IMR-90 (cell line): ENCODE measurements around the gene SEMA4B. TPM values are rescaled to one million over a fixed set of nuclear protein-coding genes. Genes with fewer than 3 reads are reported as not detected.

Source experiments
- ATAC-seq: fragments of 200-7000 bp; cut with Tn5 transposase; 2 replicates; pipeline ENCODE4 v1.9.1; 2020; ENCODE audit warnings: low read depth, mild to moderate bottlenecking, moderate library complexity
- BruUV-seq: library from RNA; stranded (reverse); fragments of 400-500 nt; replicated peaks from 2 replicates; lab custom pipeline; 2021; lab: Mats Ljungman, UMichigan
- CTCF ChIA-PET: fragments of 300-600 bp; formaldehyde crosslinking; extraction: SDS; loops from one replicate; lab custom pipeline; 2021; ENCODE audit warnings: antibody characterized with exemption; lab: Yijun Ruan, JAX
- POLR2A ChIA-PET: fragments of 300-600 bp; sonication (Branson Sonifier 250); formaldehyde crosslinking; loops from one replicate; lab custom pipeline; 2022; ENCODE audit warnings: antibody characterized with exemption; ENCODE audit not compliant: unreplicated experiment; lab: Charles Lee
- DNase-seq: peaks from one replicate; pipeline ENCODE4 v3.0.0; 2013
- H2AFZ ChIP-seq: replicated peaks from 2 replicates; pipeline ENCODE3; 2013; ENCODE audit warnings: low read length, mild to moderate bottlenecking; ENCODE audit not compliant: poor library complexity
- H2AK5ac ChIP-seq: 2 replicates; pipeline ENCODE4 v1.6.1; 2013; ENCODE audit warnings: low read depth, low read length, inconsistent platforms
- H2AK9ac ChIP-seq: replicated peaks from 2 replicates; pipeline ENCODE3; 2013; ENCODE audit warnings: mild to moderate bottlenecking, low read depth, low read length, moderate library complexity; ENCODE audit not compliant: poor library complexity
- H2BK120ac ChIP-seq: 2 replicates; pipeline ENCODE4 v1.6.1; 2013; ENCODE audit warnings: low read depth, low read length, inconsistent platforms
- H2BK15ac ChIP-seq: 3 replicates; pipeline ENCODE4 v1.6.1; 2013; ENCODE audit warnings: low read depth, low read length, inconsistent platforms
- H2BK20ac ChIP-seq: 2 replicates; pipeline ENCODE4 v1.6.1; 2013; ENCODE audit warnings: low read depth, mild to moderate bottlenecking, inconsistent platforms, low read length, moderate library complexity
- H2BK5ac ChIP-seq: 2 replicates; pipeline ENCODE4 v1.6.1; 2013; ENCODE audit warnings: mild to moderate bottlenecking, low read depth, low read length, inconsistent platforms; ENCODE audit not compliant: poor library complexity, severe bottlenecking
- H3K14ac ChIP-seq: replicated peaks from 2 replicates; pipeline ENCODE4 v1.6.1; 2013; ENCODE audit warnings: low read depth, low read length, inconsistent platforms
- H3K18ac ChIP-seq: 2 replicates; pipeline ENCODE4 v1.6.1; 2013; ENCODE audit warnings: low read depth, low read length, control low read depth
- H3K23ac ChIP-seq: 2 replicates; pipeline ENCODE4 v1.6.1; 2013; ENCODE audit warnings: low read depth, low read length, inconsistent platforms
- H3K27ac ChIP-seq: 2 replicates; pipeline ENCODE4 v1.5.1; 2013; ENCODE audit warnings: mild to moderate bottlenecking, control low read depth, low read length; ENCODE audit not compliant: insufficient read depth
- H3K27me3 ChIP-seq: 2 replicates; pipeline ENCODE4 v1.6.1; 2013; ENCODE audit warnings: low read length; ENCODE audit not compliant: control insufficient read depth, insufficient read depth
- H3K36me3 ChIP-seq: 2 replicates; pipeline ENCODE4 v1.6.1; 2013; ENCODE audit warnings: low read length, mixed read lengths; ENCODE audit not compliant: control insufficient read depth, insufficient read depth
- H3K4ac ChIP-seq: 2 replicates; pipeline ENCODE4 v1.6.1; 2013; ENCODE audit warnings: low read depth, low read length, inconsistent platforms
- H3K4me1 ChIP-seq: 2 replicates; pipeline ENCODE4 v1.6.1; 2013; ENCODE audit warnings: low read length, mixed read lengths; ENCODE audit not compliant: control insufficient read depth, insufficient read depth
- H3K4me2 ChIP-seq: 2 replicates; pipeline ENCODE4 v1.6.1; 2013; ENCODE audit warnings: low read depth, mild to moderate bottlenecking, control low read depth, low read length, moderate library complexity
- H3K4me3 ChIP-seq: 2 replicates; pipeline ENCODE4 v1.5.1; 2013; ENCODE audit warnings: low read depth, mild to moderate bottlenecking, control low read depth, low read length, moderate library complexity; ENCODE audit not compliant: insufficient read depth
- H3K56ac ChIP-seq: 2 replicates; pipeline ENCODE4 v1.6.1; 2013; ENCODE audit warnings: low read length, inconsistent platforms; ENCODE audit not compliant: insufficient read depth; ENCODE audit errors: extremely low read depth
- H3K79me1 ChIP-seq, 2 experiments: 2 replicates each; pipeline ENCODE4 v1.6.1; 2013; ENCODE audit warnings: low read length in 2 of 2, inconsistent platforms in 1 of 2, low read depth in 1 of 2
- H3K9ac ChIP-seq: 2 replicates; pipeline ENCODE4 v1.6.1; 2013; ENCODE audit warnings: low read depth, low read length, control low read depth
- H3K9me1 ChIP-seq: 2 replicates; pipeline ENCODE4 v1.6.1; 2013; ENCODE audit warnings: low read length, inconsistent platforms; ENCODE audit not compliant: insufficient read depth
- H3K9me3 ChIP-seq: 2 replicates; pipeline ENCODE4 v1.6.1; 2013; ENCODE audit warnings: low read length; ENCODE audit not compliant: control insufficient read depth, insufficient read depth
- H4K20me1 ChIP-seq: 2 replicates; pipeline ENCODE4 v1.6.1; 2013; ENCODE audit warnings: low read length, inconsistent platforms; ENCODE audit not compliant: insufficient read depth
- H4K5ac ChIP-seq: 2 replicates; pipeline ENCODE4 v1.6.1; 2013; ENCODE audit warnings: mild to moderate bottlenecking, low read depth, low read length, control low read depth
- H4K8ac ChIP-seq, 2 experiments: 2 replicates each; pipeline ENCODE4 v1.6.1; 2013; ENCODE audit warnings: low read depth in 2 of 2, low read length in 2 of 2, control low read depth in 1 of 2, inconsistent platforms in 1 of 2
- H4K91ac ChIP-seq: 2 replicates; pipeline ENCODE4 v1.6.1; 2013; ENCODE audit warnings: low read depth, low read length, inconsistent platforms; ENCODE audit not compliant: insufficient read depth
- BHLHE40 ChIP-seq: fragments of 150-350 bp; IDR thresholded peaks from 2 replicates; pipeline ENCODE4 v1.6.1; 2016; ENCODE audit warnings: mild to moderate bottlenecking, low read depth, low read length
- CEBPB ChIP-seq: IDR thresholded peaks from 2 replicates; pipeline ENCODE4 v1.6.1; 2012; ENCODE audit warnings: low read depth, low read length, improper control_type of control experiment
- CHD1 ChIP-seq: IDR thresholded peaks from 2 replicates; pipeline ENCODE4 v1.6.1; 2012; ENCODE audit warnings: low read depth, low read length, improper control_type of control experiment
- MXI1 ChIP-seq: IDR thresholded peaks from 2 replicates; pipeline ENCODE4 v1.6.1; 2012; ENCODE audit warnings: low read depth, mild to moderate bottlenecking, low read length, moderate library complexity, borderline replicate concordance
- NFE2L2 ChIP-seq: fragments of 150-350 bp; IDR thresholded peaks from 2 replicates; pipeline ENCODE4 v1.6.1; 2016; ENCODE audit warnings: low read depth, mild to moderate bottlenecking, low read length
- POLR2A ChIP-seq: IDR thresholded peaks from 2 replicates; pipeline ENCODE4 v1.6.1; 2012; ENCODE audit warnings: mild to moderate bottlenecking, low read depth, low read length
- RAD21 ChIP-seq: IDR thresholded peaks from 2 replicates; pipeline ENCODE4 v1.6.1; 2012; ENCODE audit warnings: low read length, improper control_type of control experiment
- RCOR1 ChIP-seq: IDR thresholded peaks from 2 replicates; pipeline ENCODE4 v1.6.1; 2012; ENCODE audit warnings: mild to moderate bottlenecking, low read length, improper control_type of control experiment; ENCODE audit not compliant: insufficient replicate concordance
- RFX5 ChIP-seq: IDR thresholded peaks from 2 replicates; pipeline ENCODE4 v1.8.0; 2012; ENCODE audit warnings: low read depth, mild to moderate bottlenecking, low read length, moderate library complexity
- SMC3 ChIP-seq: fragments of 150-350 bp; IDR thresholded peaks from 2 replicates; pipeline ENCODE4 v1.6.1; 2016; ENCODE audit warnings: low read depth, mild to moderate bottlenecking, antibody characterized with exemption, low read length, moderate library complexity
- WGBS, 2 experiments: methylation state at CpG; one replicate each; pipeline versions ENCODE4 v1.1.5 to v1.1.7; 2013; ENCODE audit warnings: missing lambda C conversion rate in 2 of 2; ENCODE audit not compliant: insufficient read length in 1 of 2; ENCODE audit errors: extremely low coverage in 2 of 2; 5-methylcytosine and 5-hydroxymethylcytosine counted together
- dilution Hi-C: fragments of 300-500 bp; cut with HindIII; formaldehyde crosslinking; loops from one replicate; pipeline ENCODE4 v1.14.3; 2018; ENCODE audit warnings: low sequenced_read_pairs; ENCODE audit not compliant: unreplicated experiment
- in situ Hi-C: fragments of 300-500 bp; cut with MboI; formaldehyde crosslinking; loops from 3 replicates; pipeline ENCODE4 v1.14.3; 2019; ENCODE audit warnings: low sequenced_read_pairs, inconsistent platforms, mixed read lengths
- intact Hi-C: fragments of 100-400 bp; cut with micrococcal nuclease; formaldehyde crosslinking; loops from 2 replicates; pipeline ENCODE4 v1.10.0; 2022
- polyA plus RNA-seq, 3 experiments: library from polyadenylated mRNA; depleted of rRNA; stranded (reverse); fragments of >200 nt; gene quantifications; 2 replicates each; pipeline ENCODE4 v1.2.3, GENCODE V29; 2012; ENCODE audit warnings: low replicate concordance in 1 of 3
- total RNA-seq: library from RNA; depleted of rRNA; stranded (reverse); fragments of >200 nt; gene quantifications from 2 replicates; pipeline ENCODE4 v1.2.3, GENCODE V29; 2012
- TF ChIP-seq, protein P1 (sequence below): fragments of 150-350 bp; IDR thresholded peaks from 2 replicates; pipeline ENCODE4 v1.6.1; 2016; ENCODE audit warnings: low read depth, mild to moderate bottlenecking, low read length, moderate library complexity, borderline replicate concordance
- TF ChIP-seq, protein P2 (sequence below): conservative IDR thresholded peaks from 2 replicates; pipeline ENCODE4 v1.5.1; 2012; ENCODE audit warnings: mild to moderate bottlenecking, low read depth, low read length, improper control_type of control experiment

The SEMA4B gene
- total and polyA plus RNA-seq, 2 of the 4 experiments (the other 2 are of a cell fraction) = 5.0 to 22.5 TPM

DNA sequence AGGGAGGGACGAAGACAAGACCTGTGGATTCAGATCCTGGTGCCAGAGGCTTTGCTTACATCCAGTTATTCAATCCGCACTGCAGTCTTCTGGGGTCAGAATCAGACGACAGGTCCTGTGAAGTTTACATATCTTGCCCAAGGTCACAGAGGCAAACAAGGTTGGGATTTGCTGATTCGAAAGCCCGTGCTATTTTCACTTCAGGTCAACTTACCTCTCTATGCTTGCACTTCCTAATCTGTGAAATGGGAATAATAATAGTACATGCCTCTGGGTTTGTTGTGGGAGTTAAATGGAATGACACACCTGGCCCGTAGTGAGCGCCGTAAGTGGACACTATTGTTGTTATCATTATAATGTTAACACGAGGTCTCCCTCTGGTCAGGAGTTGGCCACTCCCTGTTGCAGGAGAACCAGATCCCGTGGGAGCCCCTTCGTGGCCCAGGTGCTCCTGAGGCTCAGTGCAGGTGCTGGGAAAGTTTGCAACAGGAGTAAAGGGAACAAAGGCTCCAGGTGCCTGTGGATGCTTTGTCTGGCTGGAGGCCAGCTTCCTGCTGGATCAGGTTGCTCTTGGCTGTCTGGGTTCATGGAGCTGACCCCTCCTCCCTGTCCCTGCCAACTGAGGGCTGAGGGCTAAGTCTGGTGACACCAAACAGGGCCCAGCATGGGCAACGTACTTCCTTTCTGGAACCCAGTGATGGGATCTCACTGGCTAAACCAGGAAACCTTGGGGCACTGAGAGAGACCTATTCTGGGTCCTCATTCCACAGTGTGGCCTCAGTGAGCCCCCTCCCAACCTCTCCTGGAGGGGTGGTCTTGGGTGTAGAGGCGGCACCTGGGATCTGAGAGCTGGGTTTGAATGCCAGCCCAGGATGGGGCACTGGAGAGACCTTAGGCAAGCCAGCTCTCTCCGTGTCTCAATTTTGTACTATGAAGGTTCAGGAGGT, 40.1 kb upstream of the SEMA4B start:
- H2BK5ac ChIP-seq = no peak overlapping the region
- H3K4me3 ChIP-seq = no peak overlapping the region
- no peak overlapping the region for H3K56ac ChIP-seq
- H4K91ac ChIP-seq = no peak overlapping the region
- TF ChIP-seq CHD1 (no peak), SMC3 (no peak), RAD21 (no peak), MXI1 (no peak), BHLHE40 (no peak), NFE2L2 (no peak), RCOR1 (no peak), RFX5 (no peak), CEBPB (no peak), POLR2A (no peak)
- TF ChIP-seq, protein P1, sequence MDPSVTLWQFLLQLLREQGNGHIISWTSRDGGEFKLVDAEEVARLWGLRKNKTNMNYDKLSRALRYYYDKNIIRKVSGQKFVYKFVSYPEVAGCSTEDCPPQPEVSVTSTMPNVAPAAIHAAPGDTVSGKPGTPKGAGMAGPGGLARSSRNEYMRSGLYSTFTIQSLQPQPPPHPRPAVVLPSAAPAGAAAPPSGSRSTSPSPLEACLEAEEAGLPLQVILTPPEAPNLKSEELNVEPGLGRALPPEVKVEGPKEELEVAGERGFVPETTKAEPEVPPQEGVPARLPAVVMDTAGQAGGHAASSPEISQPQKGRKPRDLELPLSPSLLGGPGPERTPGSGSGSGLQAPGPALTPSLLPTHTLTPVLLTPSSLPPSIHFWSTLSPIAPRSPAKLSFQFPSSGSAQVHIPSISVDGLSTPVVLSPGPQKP = no peak
- TF ChIP-seq, protein P2, sequence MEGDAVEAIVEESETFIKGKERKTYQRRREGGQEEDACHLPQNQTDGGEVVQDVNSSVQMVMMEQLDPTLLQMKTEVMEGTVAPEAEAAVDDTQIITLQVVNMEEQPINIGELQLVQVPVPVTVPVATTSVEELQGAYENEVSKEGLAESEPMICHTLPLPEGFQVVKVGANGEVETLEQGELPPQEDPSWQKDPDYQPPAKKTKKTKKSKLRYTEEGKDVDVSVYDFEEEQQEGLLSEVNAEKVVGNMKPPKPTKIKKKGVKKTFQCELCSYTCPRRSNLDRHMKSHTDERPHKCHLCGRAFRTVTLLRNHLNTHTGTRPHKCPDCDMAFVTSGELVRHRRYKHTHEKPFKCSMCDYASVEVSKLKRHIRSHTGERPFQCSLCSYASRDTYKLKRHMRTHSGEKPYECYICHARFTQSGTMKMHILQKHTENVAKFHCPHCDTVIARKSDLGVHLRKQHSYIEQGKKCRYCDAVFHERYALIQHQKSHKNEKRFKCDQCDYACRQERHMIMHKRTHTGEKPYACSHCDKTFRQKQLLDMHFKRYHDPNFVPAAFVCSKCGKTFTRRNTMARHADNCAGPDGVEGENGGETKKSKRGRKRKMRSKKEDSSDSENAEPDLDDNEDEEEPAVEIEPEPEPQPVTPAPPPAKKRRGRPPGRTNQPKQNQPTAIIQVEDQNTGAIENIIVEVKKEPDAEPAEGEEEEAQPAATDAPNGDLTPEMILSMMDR = no peak
- H3K14ac ChIP-seq = no peak overlapping the region
- dilution Hi-C loops (no loop called here), in situ Hi-C loops (loop anchor here (5.0 kb wide), 1 partner anchor 56 kb away; no protein-coding TSS in a partner anchor), intact Hi-C loops (no loop called here)
- 94% methylated on average over 3 of the region's 14 CpGs; no CpG with 5 or more reads in 1 of the 2 experiments for WGBS, 2 experiments
- H3K9ac ChIP-seq = no peak overlapping the region
- H2AK5ac ChIP-seq = peak overlapping the region; percentile 25; the same call in 1 of the 2 replicates
- H3K23ac ChIP-seq = no peak overlapping the region
- CTCF ChIA-PET = interaction anchor here (2.7 kb wide), 1 partner anchor 60 kb away, joined by 11 read pairs; no protein-coding TSS in a partner anchor
- H3K18ac ChIP-seq = no peak overlapping the region
- peaks cover 10% of the 10 kb centered on the region for H3K9me1 ChIP-seq
- no peaks in the 10 kb centered on the region for H3K27me3 ChIP-seq
- H4K5ac ChIP-seq = no peak overlapping the region
- H3K4ac ChIP-seq = no peak overlapping the region
- POLR2A ChIA-PET = no interaction called here
- H2BK120ac ChIP-seq = no peak overlapping the region
- no peak overlapping the region; the same call in 1 of the 2 replicates for H2BK20ac ChIP-seq
- no peak overlapping the region for H3K4me2 ChIP-seq
- no peaks in the 10 kb centered on the region for H3K9me3 ChIP-seq
- peaks cover 7% of the 10 kb centered on the region for H3K4me1 ChIP-seq
- H4K20me1 ChIP-seq = peaks cover 4% of the 10 kb centered on the region; the same call in 1 of the 2 replicates
- no peaks in the 10 kb centered on the region for H3K36me3 ChIP-seq
- no peak overlapping the region for H2AK9ac ChIP-seq
- no peaks in the 10 kb centered on the region for H3K79me1 ChIP-seq
- BruUV-seq = no TSS peak
- H3K27ac ChIP-seq = no peak overlapping the region
- DNase-seq (no peak), ATAC-seq (no peak)
- no peak overlapping the region; a peak in 1 of 4 replicates for H4K8ac ChIP-seq
- H2AFZ ChIP-seq = no peak overlapping the region
- no peak overlapping the region; the same call in 2 of the 3 replicates for H2BK15ac ChIP-seq
